Right forelimb (tissue), 1 donor: ENCODE results near the gene KRTAP5-3.
"Not testable (repeated sequence)": the region's sequence is repeated elsewhere in the genome, so short reads cannot be mapped to it uniquely, and the experiment has no call there.

Experiments
- DNase-seq: peaks from one replicate; pipeline ENCODE4 v3.0.0-alpha.2; 2018

Gene KRTAP5-3

GRCh38 chr11:1575756-1576155 is 32.5 kb downstream of the KRTAP5-3 start:
- not testable (repeated sequence) for DNase-seq

DNA sequence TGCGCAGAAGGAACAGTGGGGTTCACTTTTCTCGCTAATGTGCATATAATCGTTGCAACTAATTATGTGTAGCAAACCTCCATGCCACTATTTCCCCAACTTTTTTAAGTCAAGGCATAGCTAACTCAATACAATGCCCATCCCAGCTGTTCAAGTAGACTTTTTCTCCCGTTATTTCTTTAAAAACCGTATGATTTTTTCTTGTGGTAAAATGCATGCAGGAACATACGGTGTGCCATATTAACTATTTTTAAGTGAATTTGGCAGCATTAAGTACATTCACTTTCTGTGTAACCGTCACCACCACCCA is 33.4 kb downstream of the KRTAP5-3 start:
- no peak for DNase-seq

GRCh38 chr11:1574238-1574932 is 33.9 kb downstream of the KRTAP5-3 start:
- DNase-seq, result peak; percentile 73

DNA sequence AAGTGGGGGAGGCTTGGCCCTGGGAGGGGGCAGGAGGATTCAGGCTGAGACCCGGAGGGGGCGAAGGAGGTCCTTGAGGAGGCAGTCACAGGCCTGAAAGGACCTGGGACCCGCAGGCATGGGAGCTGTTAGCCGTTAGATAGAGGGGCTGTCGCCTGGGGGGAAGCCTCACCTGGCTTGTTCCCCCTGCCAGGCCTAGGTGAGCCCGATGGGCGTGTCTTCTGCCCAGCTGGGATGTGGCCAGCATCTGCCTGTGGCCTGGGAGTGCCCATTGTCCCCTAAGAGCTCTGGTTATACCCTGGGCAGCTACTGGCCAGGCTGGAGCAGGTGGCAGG is 34.4 kb downstream of the KRTAP5-3 start:
- DNase-seq, result no peak

DNA sequence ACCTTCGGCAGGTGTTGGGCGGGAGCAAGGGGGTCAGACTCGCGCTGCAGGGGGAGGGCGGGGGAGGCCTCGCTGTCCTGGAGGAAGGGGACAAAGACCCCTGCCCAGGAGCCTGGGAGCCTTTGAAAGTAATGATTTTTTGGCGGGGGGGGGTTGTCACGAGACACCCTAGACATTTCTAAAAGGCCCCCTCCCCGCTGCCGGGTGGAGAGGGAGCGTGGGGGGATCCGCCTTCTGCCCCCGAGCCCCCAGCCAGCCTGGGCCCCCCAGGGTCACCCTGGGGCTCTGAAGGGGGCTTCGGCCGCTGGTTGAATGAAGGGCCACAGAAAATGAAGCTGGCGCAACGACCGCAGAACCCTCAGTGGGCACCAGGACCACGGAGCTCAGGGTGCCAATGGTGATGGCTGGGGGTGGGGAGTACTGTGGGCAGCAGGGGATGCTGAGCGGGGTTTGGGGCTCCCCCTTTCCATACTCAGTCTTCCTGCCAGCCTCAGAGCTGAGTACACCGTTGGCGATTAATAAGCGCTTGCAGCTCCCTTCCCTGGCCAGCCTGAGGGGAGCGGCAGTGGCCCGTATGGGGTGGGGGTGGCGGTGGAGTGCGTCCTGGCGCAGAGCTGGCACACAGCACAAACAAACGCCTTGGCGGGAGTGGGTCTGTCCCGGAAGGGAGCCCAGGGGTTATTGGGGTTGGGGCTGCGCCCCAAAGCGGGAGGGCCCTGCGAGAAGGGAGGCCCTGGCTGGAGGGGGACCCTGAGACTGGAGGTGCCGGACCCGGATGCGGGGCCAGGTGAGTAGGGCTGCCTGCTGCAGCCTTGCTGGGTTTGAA is 35.0 kb downstream of the KRTAP5-3 start:
- peak; percentile 41 for DNase-seq

DNA sequence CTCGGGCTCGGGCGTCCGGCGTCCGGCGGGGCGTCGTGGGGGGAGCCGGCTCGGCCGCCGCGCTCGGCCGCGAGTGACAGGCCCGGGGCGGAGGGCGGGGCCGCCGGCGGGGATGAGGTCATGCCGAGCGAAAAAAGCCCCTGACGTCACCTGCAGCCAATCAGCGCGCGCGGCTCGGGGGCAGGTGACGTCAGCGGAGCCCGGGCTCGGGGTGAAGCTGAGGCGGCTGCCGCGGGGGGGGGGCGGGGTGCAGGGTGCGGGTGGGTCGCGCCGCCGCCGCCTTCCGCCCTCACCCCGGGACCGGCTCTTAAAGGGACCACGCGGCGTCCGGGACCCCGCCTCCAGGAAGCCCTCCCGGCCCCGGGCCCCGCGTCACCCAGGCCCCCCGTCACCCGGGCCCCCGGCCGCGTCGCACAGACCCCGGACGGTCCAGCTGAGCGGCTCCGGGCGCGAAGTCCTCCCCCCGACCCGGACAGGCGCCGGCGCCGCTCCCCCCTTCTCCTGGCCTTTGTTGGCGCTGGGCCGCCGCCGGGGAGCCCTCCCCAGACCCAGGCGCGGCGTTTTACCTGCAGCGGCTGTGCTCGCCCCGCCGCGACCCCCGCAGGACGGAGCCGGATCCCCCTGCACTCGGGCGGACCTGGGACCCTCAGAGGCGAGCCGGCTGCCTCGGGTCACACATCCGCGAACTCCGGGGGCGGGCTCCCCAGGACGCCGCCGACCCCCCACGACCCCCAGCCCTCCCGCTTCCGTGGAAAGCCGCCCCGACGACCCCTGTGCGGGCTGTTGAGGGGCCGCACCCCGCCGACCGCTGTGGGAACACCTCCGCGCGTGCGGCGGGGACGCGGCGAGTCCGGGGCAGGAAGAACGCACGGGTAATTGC is 35.8 kb downstream of the KRTAP5-3 start, which contains the start of gene DUSP8:
DUSP8 (minus strand) TSS at position 75 of the 880 bp plus-strand sequence. CDS start 6,445 bp downstream, outside the sequence.
- peak; percentile 92 for DNase-seq

GRCh38 chr11:1571760-1572196 is 36.5 kb downstream of the KRTAP5-3 start:
- DNase-seq, result no peak

DNA sequence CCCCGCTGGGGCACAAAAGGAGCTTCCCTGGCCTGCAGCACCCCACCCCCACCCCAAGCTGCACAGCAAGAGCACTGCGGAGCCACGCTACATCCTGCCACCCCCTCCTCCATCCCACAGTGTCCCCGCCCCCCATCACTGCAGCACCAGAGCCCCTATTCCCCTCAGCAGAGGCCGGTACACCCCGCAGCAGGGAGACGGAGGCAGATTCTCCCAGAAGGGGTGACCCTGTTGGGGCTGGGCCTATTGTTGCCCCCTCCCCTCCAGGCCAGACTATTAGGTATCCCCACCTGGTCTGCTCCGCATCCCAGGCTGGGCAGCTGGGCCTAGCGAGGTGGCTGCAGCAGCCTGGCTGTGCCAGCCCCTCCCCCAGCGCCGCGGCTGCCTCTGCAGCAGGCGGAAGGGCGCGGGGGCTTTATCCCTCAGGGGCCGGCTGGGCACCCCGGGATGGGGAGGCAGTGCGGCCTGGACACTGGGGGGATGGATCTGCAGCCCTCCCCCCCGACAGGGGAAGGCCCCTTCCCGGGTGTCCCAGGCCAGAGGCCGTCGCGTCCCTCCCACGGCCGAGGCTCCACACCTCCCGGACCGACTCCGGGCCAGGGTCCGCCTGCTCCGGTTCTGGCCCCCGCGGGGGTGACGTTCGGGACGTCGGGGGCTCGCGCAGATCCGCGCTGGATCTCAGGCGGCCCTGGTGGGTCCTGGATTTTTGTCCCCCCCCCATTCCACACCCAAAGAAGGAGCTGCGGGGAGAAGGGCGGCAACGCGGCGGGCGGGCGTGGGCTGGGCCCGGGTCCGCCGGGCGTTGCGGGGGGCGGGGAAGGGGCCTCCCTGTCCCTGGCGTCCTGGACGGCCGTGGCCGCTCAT is 37.1 kb downstream of the KRTAP5-3 start:
- peak; percentile 58 for DNase-seq

DNA sequence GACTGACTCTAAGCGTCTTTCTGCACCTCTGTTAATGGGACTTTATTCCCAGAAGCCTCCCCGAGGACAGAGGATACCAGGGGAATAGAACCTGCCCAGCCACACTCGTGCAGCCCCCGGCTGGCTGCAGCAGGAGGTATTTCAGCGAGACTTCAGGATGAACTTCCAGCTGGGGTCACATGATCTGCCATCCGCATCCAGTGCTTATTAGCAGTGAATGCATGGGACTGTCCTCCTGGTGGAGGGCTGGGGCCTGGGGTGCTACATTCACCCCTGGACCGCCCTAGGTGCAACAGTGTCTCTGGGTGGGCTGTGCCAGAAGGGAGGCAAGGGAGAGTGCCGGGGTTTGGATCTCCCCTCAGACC is 37.8 kb downstream of the KRTAP5-3 start:
- no peak for DNase-seq

GRCh38 chr11:1570001-1570453 is 38.2 kb downstream of the KRTAP5-3 start:
- peak; percentile 44 for DNase-seq

DNA sequence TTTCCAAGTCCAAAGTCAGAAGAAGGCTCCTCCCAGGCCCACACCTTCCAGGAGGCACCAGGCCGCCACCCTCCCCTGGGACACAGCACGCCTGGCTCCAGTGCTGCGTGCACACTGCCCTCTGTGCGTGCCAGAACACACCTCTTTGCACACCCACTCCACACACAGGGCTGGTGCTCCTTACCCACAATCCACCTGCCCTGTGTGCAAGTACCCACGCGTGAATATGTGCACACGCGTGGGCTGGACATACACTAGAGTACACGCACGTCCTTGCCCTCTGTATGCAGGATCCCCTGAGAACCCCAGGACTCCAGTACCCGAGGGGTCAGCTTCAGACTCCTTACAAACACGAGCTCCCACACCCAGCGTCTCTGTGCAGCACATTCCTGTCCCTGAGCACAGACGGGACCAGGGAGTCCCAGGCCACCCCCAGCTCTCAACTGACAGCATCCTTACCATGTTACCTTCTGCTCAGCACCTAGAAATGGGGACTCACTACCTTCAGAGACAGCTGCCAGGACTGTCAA is 38.9 kb downstream of the KRTAP5-3 start:
- peak; percentile 35 for DNase-seq

DNA sequence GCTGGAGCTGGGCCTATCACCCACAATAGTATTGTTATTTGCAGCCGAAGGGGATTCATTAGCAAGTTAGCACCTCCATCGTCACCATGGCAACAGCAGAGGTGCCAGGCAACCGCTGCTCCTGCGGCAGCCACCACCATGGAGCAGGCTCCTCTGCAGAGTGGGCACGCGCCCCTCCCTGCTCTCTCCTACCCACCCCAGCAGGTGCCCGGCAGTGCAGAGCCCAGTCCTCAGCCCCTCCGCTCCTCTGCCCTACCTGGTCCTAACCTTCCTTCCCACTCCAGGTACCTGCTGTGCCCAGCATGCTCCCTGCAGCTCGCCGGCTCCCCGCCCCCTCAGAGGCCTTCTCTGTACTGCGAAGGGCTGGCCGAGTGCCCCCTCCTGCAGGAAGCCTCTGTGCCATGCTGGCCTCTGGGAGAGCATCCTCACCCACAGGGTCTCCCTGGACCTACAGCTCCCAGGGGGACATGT is 39.8 kb downstream of the KRTAP5-3 start:
- no peak for DNase-seq

GRCh38 chr11:1567721-1568100 is 40.6 kb downstream of the KRTAP5-3 start:
- DNase-seq, result no peak

DNA sequence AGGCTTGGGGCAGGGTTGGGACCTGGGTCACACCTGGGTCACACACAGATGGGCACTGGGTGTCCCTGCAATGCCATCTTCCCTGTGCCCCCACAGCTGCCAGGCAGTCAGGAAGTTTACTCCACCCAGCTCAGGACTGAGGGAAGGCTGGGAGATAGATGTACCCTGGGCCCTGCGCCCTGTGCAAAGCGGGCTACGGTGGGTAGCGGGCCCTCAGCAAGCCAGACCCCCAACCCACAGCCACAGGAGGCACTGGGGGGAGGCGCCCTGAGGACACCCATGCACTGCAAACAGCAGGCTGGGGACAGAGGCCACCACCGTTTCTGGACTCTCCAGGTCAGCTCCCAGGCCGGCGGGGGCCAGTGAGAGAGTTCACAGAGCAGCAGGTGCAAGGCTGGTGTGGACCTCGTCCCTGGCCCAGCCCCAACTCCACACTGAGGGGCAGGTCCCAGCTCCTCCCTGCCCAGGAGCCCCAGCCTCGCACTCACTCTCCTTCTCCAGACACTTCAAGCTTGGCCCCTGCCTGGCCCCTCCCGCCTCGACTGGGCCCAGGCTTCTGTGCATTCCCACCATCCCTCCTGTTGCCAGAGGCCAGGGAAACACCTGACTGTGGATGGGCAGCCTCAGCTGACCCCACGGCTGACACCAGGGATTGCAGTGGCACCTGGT is 41.1 kb downstream of the KRTAP5-3 start:
- DNase-seq, result no peak

DNA sequence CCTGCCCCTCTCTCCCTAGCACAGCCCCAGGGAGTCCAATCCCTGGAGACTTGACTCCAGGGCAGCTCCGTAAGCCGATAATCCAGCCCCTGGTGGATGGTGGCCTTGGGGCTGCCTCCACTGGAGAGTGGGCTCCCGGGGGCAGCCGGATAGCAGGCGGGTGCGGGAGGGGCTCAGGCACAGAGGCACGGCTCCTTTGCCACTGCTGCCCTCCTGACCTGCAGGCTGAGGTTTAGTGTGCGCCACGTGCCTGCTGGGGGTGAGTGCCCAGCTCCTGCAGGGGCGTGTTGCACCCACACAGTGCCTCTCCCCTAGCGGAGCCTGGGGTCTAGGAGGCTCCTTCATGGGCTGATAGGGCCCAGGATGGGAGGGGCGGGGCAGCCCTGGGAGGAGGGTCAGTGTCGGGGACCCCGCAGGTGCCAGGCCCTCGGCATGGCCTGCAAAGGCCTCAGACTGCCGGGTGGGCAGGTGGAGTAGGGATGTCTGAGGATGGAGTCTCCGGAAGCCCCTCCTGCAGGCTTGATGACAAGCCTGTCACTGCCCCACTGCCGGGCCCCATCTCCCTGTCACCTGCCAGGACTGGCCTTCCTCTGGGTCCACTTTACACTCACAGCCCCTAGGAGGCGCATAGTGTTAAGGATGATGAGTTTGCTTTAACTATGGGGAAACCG is 41.7 kb downstream of the KRTAP5-3 start:
- DNase-seq, result peak; percentile 31

DNA sequence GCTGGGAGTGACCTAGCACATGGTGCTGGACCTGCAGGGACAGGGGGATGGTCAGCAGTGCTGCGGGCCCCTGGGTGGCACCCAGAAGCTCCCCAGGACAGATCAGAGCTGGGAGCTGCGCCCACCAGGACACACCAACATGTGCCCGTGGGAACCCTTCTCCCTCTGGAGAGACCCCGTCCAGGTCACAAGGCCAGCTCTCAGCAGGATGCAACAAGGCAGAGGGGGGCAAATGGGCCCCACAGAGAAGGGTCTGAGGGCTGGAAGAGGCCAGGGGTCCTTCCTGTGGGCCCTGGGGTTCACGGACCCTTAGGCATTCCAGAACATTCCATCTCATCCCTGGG is 42.4 kb downstream of the KRTAP5-3 start:
- DNase-seq, result no peak

DNA sequence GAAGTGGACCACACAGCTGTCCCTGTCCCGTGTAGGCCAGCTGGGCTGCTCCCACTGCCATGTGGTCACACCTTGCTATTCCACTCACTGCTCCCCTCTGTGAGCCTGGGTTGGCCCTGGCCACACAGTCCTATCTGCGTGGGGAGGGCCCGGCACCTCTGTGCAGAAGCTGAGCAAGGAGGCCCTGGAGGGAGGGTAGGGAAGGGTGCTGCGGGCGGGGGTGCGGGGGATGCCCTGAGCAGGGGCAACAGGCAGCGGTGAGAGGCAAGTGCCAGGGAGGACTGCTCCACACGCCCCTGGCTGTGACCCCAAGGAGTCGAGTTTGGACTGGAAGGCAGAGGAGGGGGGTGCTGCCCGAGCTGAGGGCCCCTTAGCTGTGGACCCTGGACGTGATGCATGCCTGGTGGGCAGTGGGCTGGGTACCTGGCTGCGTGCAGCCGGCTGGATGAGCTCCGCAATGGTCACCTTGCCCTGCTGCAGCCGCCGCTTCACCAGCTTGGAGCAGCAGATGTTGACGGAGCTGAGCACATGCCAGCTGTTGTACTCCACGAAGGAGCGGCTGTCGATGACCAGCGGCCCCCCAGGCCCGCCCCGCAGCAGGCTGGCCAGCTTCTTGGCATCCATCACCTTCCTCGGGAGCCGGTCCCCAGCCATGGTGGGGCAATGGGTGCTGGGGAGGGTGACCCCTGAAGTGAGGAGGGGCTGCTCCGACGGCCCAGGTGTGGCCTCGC is 42.9 kb downstream of the KRTAP5-3 start:
- no peak for DNase-seq

- no peak for DNase-seq
These were observed 43.6 kb downstream of the KRTAP5-3 start for GRCh38 chr11:1564535-1565172.

- no peak for DNase-seq
These were observed 44.3 kb downstream of the KRTAP5-3 start for GRCh38 chr11:1563697-1564534.
